ENCODE results near the gene KRT76. TPM values are rescaled to one million over a fixed set of nuclear protein-coding genes. Genes with fewer than 3 reads are reported as not detected.

Gene KRT76
- total RNA-seq, 1 experiment from 2014 or later, result not detected

DNA sequence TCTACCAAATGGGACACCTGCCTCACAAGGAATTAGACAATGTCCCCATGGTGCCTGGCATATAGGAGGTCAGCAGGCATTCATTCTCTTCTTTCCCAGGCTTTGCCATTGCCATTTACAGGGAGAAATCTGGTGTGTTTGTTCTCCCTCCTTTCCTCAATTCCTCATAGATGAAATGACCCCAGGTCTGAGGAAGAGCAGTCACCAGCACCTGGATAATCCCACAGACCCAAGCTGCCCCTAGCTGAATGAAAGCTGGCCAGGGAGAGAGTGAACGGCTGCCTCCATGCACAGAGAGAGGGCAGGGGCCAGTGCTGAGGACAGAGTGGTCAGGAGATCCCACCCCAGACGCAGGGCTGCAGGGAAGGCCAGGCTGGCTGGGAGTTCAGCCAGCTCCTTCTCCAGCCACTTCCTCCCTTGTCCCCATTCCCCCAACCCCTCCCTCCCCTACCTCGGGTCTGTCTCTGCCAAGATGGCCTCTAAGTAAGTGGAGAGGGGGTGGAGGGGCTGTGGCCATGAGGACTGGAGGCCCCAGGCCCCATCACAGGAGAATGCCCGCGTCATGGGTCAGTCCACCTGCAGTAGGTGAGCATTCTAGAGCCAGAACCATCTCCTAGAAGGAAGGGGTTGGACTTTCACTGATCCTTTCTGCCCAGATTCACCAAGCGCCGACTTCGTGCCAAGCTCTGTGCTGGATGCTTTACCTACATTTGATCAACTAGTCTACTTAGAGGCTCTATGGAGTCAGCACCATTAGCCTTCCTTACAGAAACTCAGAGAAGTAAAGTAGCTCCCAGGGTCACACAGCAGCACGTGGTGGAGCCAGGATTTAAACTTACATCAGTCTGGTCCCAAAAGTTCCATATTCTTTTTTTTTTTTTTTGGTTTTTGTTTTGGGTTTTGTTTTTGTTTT, 38.8 kb upstream of the KRT76 start:
- CTCF ChIA-PET, result no interaction called here
- H3K36me3 ChIP-seq (ENCODE audit: control insufficient read depth in 1 of 2, insufficient read depth in 2 of 2, low read length in 2 of 2), result no peaks in the 10 kb centered on the region

More for the DNA sequence above, 38.8 kb upstream of the KRT76 start:
- H3K4me3 ChIP-seq (replicated peaks in 1 of 2; ENCODE audit: low read depth in 1 of 2, low read length in 2 of 2), result no peak overlapping the region
- no peaks in the 10 kb centered on the region for H3K4me1 ChIP-seq (ENCODE audit: control insufficient read depth in 1 of 2, insufficient read depth in 2 of 2, low read length in 2 of 2)
- no peak for TF ChIP-seq POLR2A (IDR thresholded peaks at IDR 0.05; ENCODE audit: borderline replicate concordance, extremely low read depth, insufficient read depth, insufficient read length)
- TF ChIP-seq, protein P1, sequence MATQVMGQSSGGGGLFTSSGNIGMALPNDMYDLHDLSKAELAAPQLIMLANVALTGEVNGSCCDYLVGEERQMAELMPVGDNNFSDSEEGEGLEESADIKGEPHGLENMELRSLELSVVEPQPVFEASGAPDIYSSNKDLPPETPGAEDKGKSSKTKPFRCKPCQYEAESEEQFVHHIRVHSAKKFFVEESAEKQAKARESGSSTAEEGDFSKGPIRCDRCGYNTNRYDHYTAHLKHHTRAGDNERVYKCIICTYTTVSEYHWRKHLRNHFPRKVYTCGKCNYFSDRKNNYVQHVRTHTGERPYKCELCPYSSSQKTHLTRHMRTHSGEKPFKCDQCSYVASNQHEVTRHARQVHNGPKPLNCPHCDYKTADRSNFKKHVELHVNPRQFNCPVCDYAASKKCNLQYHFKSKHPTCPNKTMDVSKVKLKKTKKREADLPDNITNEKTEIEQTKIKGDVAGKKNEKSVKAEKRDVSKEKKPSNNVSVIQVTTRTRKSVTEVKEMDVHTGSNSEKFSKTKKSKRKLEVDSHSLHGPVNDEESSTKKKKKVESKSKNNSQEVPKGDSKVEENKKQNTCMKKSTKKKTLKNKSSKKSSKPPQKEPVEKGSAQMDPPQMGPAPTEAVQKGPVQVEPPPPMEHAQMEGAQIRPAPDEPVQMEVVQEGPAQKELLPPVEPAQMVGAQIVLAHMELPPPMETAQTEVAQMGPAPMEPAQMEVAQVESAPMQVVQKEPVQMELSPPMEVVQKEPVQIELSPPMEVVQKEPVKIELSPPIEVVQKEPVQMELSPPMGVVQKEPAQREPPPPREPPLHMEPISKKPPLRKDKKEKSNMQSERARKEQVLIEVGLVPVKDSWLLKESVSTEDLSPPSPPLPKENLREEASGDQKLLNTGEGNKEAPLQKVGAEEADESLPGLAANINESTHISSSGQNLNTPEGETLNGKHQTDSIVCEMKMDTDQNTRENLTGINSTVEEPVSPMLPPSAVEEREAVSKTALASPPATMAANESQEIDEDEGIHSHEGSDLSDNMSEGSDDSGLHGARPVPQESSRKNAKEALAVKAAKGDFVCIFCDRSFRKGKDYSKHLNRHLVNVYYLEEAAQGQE (IDR thresholded peaks at IDR 0.05; ENCODE audit: low read depth), result no peak
- no peak overlapping the region for H3K4me2 ChIP-seq (ENCODE audit: low read length)
- no peaks in the 10 kb centered on the region for H3K9me3 ChIP-seq (ENCODE audit: control insufficient read depth in 1 of 2, insufficient read depth in 1 of 2, low read depth in 1 of 2, low read length in 2 of 2)
- no peak overlapping the region for H3K9ac ChIP-seq (ENCODE audit: low read length)
- DNase-seq (ENCODE audit: low read depth, low spot score) (no peak), ATAC-seq (no peak)
- H3K79me2 ChIP-seq (ENCODE audit: insufficient read depth, low read length), result no peaks in the 10 kb centered on the region
- no peaks in the 10 kb centered on the region for H4K20me1 ChIP-seq (ENCODE audit: insufficient read depth)
- H3K27ac ChIP-seq (ENCODE audit: low read depth, low read length), result no peak overlapping the region
- POLR2A ChIA-PET, result no interaction called here
- H2AFZ ChIP-seq (ENCODE audit: low read depth, low read length, poor library complexity, severe bottlenecking), result no peak overlapping the region
- intact Hi-C loops (cut with micrococcal nuclease), result no loop called here
- RAD21 ChIA-PET (ENCODE audit: low non-redundant PET in 1 of 2, low total read pairs in 2 of 2, uncharacterized antibody in 2 of 2, unreplicated experiment in 2 of 2), result no interaction called here
- BruUV-seq (replicated peaks), result no TSS peak
- H3K27me3 ChIP-seq (ENCODE audit: insufficient read depth, low read length), result 0 out of 2 replicates have a peak, but pooled peaks cover 2% of the 10 kb centered on the region
- no peaks in the 10 kb centered on the region for H3K9me2 ChIP-seq (ENCODE audit: insufficient read depth)
